IMR-90 (cell line): ENCODE results near the gene ARHGEF6.

Source experiments
- MAZ ChIP-seq: IDR thresholded peaks from 2 replicates; pipeline ENCODE4 v1.6.1; 2012; ENCODE audit warnings: low read depth, mild to moderate bottlenecking, low read length, improper control_type of control experiment, moderate library complexity, borderline replicate concordance
- MXI1 ChIP-seq: IDR thresholded peaks from 2 replicates; pipeline ENCODE4 v1.6.1; 2012; ENCODE audit warnings: low read depth, mild to moderate bottlenecking, low read length, moderate library complexity, borderline replicate concordance
- POLR2A ChIP-seq: IDR thresholded peaks from 2 replicates; pipeline ENCODE4 v1.6.1; 2012; ENCODE audit warnings: mild to moderate bottlenecking, low read depth, low read length
- RCOR1 ChIP-seq: IDR thresholded peaks from 2 replicates; pipeline ENCODE4 v1.6.1; 2012; ENCODE audit warnings: mild to moderate bottlenecking, low read length, improper control_type of control experiment; ENCODE audit not compliant: insufficient replicate concordance
- RFX5 ChIP-seq: IDR thresholded peaks from 2 replicates; pipeline ENCODE4 v1.8.0; 2012; ENCODE audit warnings: low read depth, mild to moderate bottlenecking, low read length, moderate library complexity
- TF ChIP-seq, protein P1 (sequence below): fragments of 150-350 bp; IDR thresholded peaks from 2 replicates; pipeline ENCODE4 v1.6.1; 2017; ENCODE audit warnings: mild to moderate bottlenecking, antibody characterized with exemption, low read length, low read depth
- TF ChIP-seq, protein P2 (sequence below): conservative IDR thresholded peaks from 2 replicates; pipeline ENCODE4 v1.5.1; 2012; ENCODE audit warnings: mild to moderate bottlenecking, low read depth, low read length, improper control_type of control experiment
- TF ChIP-seq, protein P3 (sequence below): fragments of 150-350 bp; IDR thresholded peaks from 2 replicates; pipeline ENCODE4 v1.6.1; 2016; ENCODE audit warnings: low read depth, mild to moderate bottlenecking, low read length, moderate library complexity, borderline replicate concordance

DNA sequence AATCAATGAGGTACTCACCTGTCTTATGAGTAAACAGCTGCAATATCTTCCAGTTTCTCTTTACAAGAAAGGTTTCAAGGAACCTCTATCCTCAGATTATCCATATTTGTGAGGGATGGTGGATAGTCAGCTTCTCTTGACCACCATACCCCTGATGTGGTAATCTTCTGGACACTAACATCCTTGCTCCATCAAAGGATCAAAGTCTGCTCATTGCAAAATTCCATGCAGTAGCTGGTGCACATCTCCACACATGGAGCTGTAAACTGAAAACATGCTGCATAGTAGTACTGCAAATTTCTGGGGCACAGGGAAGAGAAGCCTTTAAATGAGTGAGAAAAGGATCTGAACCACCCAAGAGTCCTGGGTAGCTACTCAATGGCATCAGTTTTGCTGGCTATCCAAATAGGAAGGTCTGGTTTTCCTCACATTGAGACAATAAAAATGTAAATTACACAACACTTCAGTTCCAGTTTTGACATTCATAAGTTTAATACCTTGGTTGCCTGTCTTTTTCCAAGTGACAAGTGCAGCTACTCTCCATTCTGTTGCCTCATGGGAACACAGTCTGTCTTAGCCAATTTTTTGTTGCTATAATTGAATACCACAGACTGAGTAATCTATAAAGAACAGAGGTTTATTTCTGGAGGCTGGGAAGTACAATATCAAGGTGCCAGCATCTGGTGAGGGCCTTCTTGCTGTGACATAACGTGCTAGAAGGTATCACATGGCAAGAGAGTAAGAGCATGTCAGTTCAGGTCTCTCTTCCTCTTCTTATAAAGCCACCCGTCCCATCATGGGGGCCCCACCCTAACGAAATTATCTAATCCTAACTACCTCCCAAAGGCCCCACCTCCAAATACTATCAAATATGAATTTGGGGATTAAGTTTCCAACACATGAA lies 34.4 kb upstream of the ARHGEF6 start:
- TF ChIP-seq, protein P1, sequence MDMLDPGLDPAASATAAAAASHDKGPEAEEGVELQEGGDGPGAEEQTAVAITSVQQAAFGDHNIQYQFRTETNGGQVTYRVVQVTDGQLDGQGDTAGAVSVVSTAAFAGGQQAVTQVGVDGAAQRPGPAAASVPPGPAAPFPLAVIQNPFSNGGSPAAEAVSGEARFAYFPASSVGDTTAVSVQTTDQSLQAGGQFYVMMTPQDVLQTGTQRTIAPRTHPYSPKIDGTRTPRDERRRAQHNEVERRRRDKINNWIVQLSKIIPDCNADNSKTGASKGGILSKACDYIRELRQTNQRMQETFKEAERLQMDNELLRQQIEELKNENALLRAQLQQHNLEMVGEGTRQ: no peak
- TF ChIP-seq RCOR1: no peak
- TF ChIP-seq, protein P2, sequence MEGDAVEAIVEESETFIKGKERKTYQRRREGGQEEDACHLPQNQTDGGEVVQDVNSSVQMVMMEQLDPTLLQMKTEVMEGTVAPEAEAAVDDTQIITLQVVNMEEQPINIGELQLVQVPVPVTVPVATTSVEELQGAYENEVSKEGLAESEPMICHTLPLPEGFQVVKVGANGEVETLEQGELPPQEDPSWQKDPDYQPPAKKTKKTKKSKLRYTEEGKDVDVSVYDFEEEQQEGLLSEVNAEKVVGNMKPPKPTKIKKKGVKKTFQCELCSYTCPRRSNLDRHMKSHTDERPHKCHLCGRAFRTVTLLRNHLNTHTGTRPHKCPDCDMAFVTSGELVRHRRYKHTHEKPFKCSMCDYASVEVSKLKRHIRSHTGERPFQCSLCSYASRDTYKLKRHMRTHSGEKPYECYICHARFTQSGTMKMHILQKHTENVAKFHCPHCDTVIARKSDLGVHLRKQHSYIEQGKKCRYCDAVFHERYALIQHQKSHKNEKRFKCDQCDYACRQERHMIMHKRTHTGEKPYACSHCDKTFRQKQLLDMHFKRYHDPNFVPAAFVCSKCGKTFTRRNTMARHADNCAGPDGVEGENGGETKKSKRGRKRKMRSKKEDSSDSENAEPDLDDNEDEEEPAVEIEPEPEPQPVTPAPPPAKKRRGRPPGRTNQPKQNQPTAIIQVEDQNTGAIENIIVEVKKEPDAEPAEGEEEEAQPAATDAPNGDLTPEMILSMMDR: no peak
- TF ChIP-seq MXI1: no peak
- no peak for TF ChIP-seq RFX5
- TF ChIP-seq POLR2A: no peak
- TF ChIP-seq MAZ: no peak
- TF ChIP-seq, protein P3, sequence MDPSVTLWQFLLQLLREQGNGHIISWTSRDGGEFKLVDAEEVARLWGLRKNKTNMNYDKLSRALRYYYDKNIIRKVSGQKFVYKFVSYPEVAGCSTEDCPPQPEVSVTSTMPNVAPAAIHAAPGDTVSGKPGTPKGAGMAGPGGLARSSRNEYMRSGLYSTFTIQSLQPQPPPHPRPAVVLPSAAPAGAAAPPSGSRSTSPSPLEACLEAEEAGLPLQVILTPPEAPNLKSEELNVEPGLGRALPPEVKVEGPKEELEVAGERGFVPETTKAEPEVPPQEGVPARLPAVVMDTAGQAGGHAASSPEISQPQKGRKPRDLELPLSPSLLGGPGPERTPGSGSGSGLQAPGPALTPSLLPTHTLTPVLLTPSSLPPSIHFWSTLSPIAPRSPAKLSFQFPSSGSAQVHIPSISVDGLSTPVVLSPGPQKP: no peak
